A172 (cell line): ENCODE measurements around the gene TCERG1L. TPM values are rescaled to one million over a fixed set of nuclear protein-coding genes. Genes with fewer than 3 reads are reported as not detected.

Source experiments
- DNase-seq: peaks from one replicate; pipeline ENCODE4 v3.0.0-alpha.2; 2015; ENCODE audit warnings: low spot score
- total RNA-seq: library from RNA; depleted of rRNA; stranded (reverse); fragments of >200 nt; shearing (Covaris generic); gene quantifications from 2 replicates; pipeline ENCODE4 v1.2.3, GENCODE V29; 2014

The TCERG1L gene
- total RNA-seq, 1 experiment from 2014 or later, result not detected

DNA sequence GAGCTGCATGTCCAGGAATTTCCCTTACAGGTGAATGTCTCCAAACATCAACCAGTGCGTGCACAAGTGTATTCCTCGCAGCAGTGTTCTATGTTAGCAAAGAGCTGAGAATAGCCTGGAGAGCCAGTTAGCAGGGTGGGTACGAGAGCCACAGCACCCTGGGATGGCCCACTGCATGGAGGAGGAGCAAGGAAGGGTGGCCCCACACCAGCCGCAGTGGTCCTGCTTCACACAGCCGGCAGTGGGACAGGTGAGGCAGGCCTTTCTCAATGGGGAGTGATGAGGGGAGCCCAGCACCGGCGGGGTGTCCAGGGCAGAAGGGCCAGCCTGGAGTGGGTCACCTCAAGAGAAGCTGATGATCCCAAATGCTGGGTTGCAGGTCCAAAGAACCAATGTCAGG, 240.7 kb downstream of the TCERG1L start:
- no peak for DNase-seq

DNA sequence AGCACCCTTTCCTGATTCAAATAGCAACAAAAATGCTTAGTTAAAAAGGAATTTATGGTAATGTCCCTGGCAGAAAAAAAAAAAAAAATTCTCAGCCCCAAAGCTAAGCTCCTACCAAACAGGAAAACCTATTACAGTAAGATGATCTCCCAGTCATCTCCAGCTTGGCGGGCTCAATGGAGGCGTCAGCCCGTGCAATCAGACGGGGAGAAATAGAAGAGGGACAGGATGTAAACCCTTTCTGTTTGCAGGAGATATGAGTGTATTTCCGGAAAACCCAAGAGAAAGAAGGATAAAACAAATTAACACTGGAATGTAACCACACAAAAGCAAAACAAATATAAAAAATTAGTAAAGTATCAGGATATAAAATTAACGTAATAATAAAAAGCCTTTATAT, 242.8 kb downstream of the TCERG1L start:
- no peak for DNase-seq

DNA sequence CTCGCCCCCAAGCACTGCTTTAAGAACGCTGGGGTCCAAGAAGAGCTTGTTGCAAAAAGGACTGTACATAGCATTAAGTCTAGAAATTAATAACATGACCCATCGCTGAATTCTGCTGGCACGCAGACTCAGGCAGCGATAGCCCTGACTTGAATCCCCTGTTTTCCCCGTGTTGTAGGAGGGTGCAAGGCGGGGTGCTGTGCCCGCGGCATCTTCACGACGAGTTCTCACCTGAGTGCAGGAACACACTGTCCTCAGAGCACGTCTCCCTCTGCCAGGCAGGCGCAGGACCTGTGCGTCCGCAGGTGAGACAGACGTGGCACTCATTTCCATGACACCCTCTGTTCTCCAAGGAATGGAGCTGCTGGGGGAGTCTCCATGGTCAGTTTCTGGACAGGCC, 243.2 kb downstream of the TCERG1L start:
- DNase-seq, result no peak

DNA sequence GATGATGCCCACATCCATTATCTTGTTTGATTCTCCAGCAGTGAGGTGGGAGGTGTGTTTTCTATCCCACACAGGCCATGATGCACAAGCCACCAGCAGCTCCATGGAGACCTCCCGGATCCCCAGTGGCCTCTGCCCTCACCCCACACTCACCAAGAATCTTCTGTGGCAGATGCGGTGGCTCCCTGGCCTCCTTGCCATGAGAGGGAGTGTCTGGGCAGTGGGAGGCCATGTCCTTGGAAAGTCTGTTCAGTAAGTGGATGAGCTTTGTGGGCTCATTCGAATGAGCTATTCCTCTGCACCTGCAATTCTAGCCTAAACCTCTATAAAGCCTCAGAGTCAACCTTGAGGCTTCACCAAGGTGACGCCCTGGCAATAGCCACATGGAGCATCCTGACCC, 243.8 kb downstream of the TCERG1L start:
- no peak for DNase-seq

- DNase-seq, result no peak
Observed at GRCh38 chr10:131065673-131066305, 245.7 kb downstream of the TCERG1L start.

- no peak for DNase-seq
Observed at GRCh38 chr10:131063311-131063710, 248.2 kb downstream of the TCERG1L start.

DNA sequence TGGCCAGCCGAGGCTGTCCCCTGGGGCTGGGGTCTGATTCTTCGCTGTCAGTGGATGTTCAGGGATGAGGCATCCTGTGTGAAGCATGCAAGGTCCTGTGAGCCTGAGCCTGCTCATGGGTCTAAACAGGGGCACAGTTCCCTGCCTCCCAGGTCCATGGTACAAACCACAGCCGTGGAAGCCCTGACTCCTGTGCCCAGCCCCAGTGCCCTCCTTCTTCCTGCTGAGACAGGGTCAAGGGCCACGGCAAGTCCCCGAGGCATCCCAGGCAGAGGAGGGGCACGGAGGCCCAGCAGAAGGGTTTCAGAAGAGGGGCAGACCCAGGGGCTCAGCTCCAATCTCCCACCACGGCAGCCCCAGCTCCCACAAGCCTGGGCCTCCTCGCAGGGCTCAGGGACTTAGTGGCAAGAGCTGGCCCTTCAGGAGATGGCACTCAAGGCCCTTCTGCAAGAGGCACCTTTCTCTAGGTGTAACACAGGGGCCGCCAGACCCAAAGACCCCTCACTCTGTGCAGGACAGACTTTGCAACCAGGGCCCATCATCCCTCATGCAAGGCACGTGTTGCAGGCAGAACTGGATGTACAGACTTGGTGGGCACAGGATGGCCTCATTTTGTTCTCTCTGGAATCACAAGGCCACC, 248.8 kb downstream of the TCERG1L start:
- DNase-seq, result no peak

GRCh38 chr10:131061216-131061615, 250.3 kb downstream of the TCERG1L start:
- no peak for DNase-seq

DNA sequence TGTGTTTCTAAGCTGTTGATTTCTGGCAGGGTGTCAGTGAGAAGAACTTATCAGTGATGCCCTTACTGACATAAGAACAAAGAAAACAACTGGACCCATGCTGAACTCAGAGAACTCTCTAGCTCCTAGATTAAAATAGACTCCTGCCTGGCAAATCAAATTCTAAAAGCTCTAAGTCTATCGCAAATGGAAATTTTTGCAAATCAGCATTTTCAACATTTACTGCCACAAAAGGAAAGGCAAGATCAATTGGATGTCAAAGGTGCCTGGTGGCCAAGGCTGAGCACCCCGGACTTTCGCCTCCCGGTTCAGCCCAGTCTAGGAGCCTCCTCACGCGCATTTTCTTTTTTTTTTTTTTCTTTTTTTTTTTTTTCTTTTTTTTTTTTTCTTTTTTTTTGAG, 251.6 kb downstream of the TCERG1L start:
- DNase-seq, result no peak

GRCh38 chr10:131058799-131059198, 252.7 kb downstream of the TCERG1L start:
- DNase-seq, result no peak

- no peak for DNase-seq
Observed at GRCh38 chr10:131056781-131057180, 254.7 kb downstream of the TCERG1L start.

DNA sequence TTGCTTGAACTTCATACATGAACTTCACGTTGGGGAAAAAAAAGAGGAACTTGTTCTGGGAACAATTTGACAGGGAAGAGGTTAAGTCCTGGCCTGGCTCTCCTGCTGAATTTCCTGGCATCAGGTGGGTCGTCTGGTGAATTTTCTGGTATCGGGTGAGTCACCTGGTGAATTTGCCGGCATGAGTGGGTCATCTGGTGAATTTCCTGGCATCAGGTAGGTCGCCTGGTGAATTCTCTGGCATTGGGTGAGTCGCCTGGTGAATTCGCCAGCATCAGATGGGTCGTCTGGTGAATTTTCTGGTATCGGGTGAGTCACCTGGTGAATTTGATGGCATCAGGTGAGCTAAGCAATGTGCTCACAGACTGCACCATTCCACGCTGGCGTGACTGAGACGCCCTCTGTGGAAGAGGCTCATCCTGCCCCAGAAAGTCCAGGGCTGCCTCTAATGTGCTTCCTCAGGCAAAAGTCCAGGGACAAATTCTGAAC, 255.4 kb downstream of the TCERG1L start:
- DNase-seq, result no peak

DNA sequence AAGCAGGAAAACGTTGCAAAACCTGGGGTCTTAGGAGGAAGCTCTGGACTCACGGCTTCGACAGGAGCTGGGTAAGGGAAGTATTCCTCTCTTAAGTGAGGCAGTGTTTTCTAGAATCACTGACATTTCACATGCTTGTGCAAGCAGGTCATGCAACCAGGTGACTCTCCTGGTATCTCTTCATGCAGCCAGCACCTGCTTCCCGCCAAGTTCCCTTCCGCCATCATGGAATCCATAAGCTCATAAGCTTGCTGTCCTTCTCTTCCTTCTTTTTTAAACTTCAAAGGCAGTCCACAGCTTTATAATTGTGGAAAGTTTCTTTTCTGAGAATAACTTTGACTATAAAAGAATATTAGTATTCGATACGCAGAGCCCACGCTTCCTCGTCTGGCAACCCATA, 256.1 kb downstream of the TCERG1L start:
- DNase-seq, result no peak

DNA sequence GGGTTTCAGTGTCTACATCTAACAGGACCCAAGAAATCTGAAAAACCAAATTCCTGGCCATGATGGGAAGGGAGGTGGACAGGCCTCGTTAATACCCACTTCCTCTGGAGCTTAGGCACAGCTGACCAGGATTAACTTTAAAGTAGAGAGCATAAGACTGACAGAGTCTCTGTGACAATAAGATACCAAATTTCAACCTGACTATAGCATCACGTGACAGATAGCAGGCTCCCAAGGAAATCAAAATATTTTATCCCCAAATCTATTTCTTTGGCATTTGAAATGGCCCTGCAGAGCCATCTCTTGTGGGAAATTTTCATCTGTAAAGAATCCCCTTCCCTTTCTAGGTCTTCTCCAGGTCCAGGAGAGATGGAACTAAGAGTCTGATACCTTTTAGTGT, 258.3 kb downstream of the TCERG1L start:
- DNase-seq, result no peak

GRCh38 chr10:131050162-131050766, 261.3 kb downstream of the TCERG1L start:
- no peak for DNase-seq

DNA sequence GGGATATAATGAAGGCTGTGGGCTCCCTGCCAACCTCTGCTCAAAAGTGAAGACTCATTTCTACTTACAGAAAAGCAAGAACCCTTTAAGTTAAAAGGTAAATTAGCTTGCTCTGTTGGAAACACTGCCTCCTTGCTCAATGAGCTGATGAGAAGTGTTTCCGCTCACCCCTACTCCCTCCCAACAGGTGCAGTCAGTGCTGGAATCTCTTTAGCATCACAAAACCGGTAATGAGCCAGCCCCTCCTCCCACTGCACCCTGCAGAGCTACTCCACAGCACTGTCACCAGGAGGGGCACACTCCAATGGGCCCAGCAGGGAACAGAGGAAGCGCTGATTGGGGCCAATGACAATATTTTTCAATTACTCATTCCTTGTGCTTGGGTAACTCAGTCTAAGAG, 262.5 kb downstream of the TCERG1L start:
- no peak for DNase-seq

DNA sequence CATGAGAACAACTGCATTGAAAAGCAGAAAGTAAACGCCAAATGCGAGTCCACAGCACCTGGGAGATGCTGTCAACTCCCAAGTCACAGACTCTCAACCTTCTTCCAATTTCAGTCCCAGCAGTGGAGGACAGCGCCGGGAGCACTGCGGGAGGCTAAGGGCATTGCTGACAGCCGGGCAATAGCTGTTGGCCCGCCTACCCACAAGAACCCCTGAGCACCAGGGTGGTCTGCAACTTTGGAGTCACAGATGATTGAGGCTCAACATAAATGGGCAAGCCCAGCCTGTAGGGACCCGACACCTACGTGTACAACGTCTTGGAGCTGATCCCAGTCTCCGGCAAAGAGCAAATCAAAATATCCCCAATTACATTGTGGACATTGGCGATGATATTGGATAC, 262.9 kb downstream of the TCERG1L start:
- no peak for DNase-seq

DNA sequence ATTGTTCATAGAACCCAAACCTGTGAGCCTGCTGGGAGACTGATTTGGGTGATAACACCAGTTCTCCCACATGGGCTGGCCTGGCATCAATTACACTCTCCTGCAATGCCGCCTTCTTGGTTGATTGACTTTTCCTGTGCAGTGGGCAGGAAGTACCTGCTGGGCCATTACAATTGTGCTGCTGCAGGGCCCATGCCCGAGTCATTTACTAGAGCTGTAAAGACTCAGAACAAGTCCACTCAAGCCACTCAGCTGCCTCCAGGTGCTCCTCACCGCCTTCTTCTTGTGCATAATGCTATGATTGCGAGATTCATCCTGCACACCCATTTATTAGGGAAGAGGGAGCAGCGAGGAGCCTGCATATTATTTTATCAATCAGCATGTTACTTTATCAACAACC, 264.0 kb downstream of the TCERG1L start:
- no peak for DNase-seq

DNA sequence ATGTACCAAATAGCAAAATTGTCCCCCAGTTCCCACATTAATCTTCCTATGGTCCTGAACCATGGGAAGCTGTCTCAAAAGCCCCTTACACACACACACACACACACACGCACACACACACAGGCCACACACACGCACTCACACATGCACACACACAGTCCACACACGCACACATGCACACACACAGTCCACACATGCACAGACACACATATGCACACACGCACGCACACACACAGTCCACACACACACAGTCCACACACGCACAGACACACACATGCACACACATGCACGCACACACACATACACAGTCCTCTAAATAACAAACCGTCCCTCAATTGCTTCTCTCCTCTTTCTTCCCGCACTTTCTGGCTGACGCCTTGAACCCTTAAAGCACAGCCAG, 265.3 kb downstream of the TCERG1L start:
- no peak for DNase-seq

GRCh38 chr10:131044379-131045111, 267.0 kb downstream of the TCERG1L start:
- no peak for DNase-seq

DNA sequence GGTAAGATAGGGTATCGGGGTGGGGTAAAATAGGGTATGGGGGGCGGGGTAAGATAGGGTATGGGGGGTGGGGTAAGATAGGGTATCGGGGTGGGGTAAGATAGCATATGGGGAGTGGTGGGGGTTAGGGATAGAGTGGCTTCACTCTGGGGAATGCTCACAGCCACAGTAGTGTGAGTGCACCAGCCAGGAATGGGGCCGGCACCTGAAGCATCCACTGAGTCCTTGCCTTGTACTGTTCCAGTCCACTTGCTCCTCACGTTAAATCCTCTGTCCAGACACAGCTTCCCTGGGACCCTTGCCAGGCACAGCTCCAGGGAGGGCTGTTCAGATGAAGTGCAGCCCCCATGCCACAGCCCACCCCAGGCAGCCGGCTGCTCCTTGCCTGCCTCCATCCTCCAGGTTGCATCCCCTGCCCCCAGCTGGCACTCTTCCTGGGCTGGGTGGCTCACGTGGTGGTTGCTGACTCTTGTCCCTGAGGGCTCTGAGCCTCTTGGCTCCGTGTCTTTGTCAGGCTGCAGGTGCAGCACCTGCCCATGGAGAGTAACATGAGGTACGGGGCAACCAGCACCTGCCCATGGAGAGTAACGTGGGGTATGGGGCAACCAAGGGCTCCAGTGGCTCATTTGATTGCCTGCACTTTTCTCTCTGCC, 268.4 kb downstream of the TCERG1L start:
- DNase-seq, result no peak
